DOHH2 (cell line): ENCODE data around the gene SLC25A42.

Experiments
- H3F3A ChIP-seq: fragments of 200-600 bp; sonication (generic), shearing (Covaris generic); 2 replicates; pipeline ENCODE4 v1.6.0; 2016; ENCODE audit warnings: antibody characterized with exemption, mild to moderate bottlenecking; ENCODE audit not compliant: control insufficient read depth, insufficient read depth
- H3K27ac ChIP-seq: fragments of 200-600 bp; sonication (generic); 2 replicates; pipeline ENCODE4 v1.5.1; 2014; ENCODE audit warnings: low read depth, mild to moderate bottlenecking, low read length, moderate library complexity
- H3K27me3 ChIP-seq: fragments of 200-600 bp; sonication (generic); 2 replicates; pipeline ENCODE4 v1.6.1; 2014; ENCODE audit warnings: mild to moderate bottlenecking, low read length, mixed read lengths; ENCODE audit not compliant: control insufficient read depth
- H3K36me3 ChIP-seq: fragments of 200-600 bp; sonication (generic); 2 replicates; pipeline ENCODE4 v1.6.1; 2014; ENCODE audit warnings: mild to moderate bottlenecking, low read length, moderate library complexity, mixed read lengths; ENCODE audit not compliant: control insufficient read depth
- H3K4me1 ChIP-seq: fragments of 200-600 bp; sonication (generic); 2 replicates; pipeline ENCODE4 v1.6.1; 2014; ENCODE audit warnings: mild to moderate bottlenecking, low read length, mixed read lengths; ENCODE audit not compliant: control insufficient read depth
- H3K4me2 ChIP-seq: fragments of 200-600 bp; sonication (generic); 2 replicates; pipeline ENCODE4 v1.6.0; 2014; ENCODE audit warnings: mild to moderate bottlenecking, low read length, moderate library complexity
- H3K4me3 ChIP-seq: fragments of 200-600 bp; sonication (generic); 2 replicates; pipeline ENCODE4 v1.5.1; 2014; ENCODE audit warnings: mild to moderate bottlenecking, low read length, mixed read lengths
- H3K79me2 ChIP-seq: fragments of 200-600 bp; sonication (generic); 2 replicates; pipeline ENCODE4 v1.6.1; 2014; ENCODE audit warnings: mild to moderate bottlenecking, low read length, mixed read lengths; ENCODE audit not compliant: control insufficient read depth
- H3K9me2 ChIP-seq: fragments of 200-600 bp; sonication (generic); replicated peaks from 2 replicates; pipeline ENCODE4 v1.6.1; 2014; ENCODE audit warnings: mild to moderate bottlenecking, low read length, mixed read lengths; ENCODE audit not compliant: control insufficient read depth
- H3K9me3 ChIP-seq: fragments of 200-600 bp; sonication (generic); 2 replicates; pipeline ENCODE4 v1.6.1; 2014; ENCODE audit warnings: antibody characterized with exemption, low read length, mixed read lengths; ENCODE audit not compliant: control insufficient read depth, insufficient read depth
- H4K20me1 ChIP-seq: fragments of 200-600 bp; sonication (generic); 2 replicates; pipeline ENCODE4 v1.6.0; 2014; ENCODE audit warnings: low read depth, mild to moderate bottlenecking, antibody characterized with exemption, low read length, moderate library complexity; ENCODE audit not compliant: control insufficient read depth, insufficient read depth
- CTCF ChIP-seq: fragments of 200-600 bp; sonication (generic); IDR thresholded peaks from one replicate; pipeline ENCODE4 v1.5.1; 2014; ENCODE audit warnings: antibody characterized with exemption, mild to moderate bottlenecking, low read depth, low read length; ENCODE audit not compliant: poor library complexity, severe bottlenecking
- EZH2phosphoT487 ChIP-seq: fragments of 200-600 bp; sonication (generic); IDR thresholded peaks from 2 replicates; pipeline ENCODE4 v1.6.1; 2017; ENCODE audit warnings: borderline replicate concordance, mild to moderate bottlenecking, antibody characterized with exemption, low read length, moderate library complexity, mixed read lengths

Gene SLC25A42

DNA sequence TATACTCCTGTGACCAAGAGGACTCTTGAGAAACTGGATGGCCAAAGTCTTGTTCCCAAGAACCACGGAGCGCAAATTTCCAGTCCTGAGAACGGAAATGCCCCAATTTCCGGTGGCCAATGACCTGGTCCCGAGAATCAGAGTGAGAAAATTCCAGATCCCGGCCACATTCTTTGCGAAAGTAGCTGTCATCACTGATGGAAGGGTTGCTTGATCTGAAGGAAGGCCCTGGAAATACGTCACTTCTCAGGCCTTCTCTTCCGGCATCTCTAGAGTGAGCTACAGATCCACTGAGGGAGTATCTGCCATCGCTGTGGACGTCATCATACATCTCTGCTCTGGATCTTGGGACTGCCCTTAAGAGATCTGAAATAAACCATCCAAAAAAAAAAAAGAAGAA, 37.9 kb upstream of the SLC25A42 start:
- Histone ChIP-seq H3K79me2 (peaks cover 98% of the 10 kb centered on the region), H3K4me3 (no peak overlapping the region), H3K27me3 (no peaks in the 10 kb centered on the region), H3K36me3 (peaks cover 92% of the 10 kb centered on the region), H3K27ac (no peak overlapping the region), H3F3A (no peaks in the 10 kb centered on the region), H3K9me2 (no peaks in the 10 kb centered on the region), H3K4me1 (peaks cover 3% of the 10 kb centered on the region; the same call in 1 of the 2 replicates), H4K20me1 (peaks cover 25% of the 10 kb centered on the region), H3K4me2 (no peak overlapping the region), H3K9me3 (no peaks in the 10 kb centered on the region)
- no peak for TF ChIP-seq CTCF
- no peak for TF ChIP-seq EZH2phosphoT487

DNA sequence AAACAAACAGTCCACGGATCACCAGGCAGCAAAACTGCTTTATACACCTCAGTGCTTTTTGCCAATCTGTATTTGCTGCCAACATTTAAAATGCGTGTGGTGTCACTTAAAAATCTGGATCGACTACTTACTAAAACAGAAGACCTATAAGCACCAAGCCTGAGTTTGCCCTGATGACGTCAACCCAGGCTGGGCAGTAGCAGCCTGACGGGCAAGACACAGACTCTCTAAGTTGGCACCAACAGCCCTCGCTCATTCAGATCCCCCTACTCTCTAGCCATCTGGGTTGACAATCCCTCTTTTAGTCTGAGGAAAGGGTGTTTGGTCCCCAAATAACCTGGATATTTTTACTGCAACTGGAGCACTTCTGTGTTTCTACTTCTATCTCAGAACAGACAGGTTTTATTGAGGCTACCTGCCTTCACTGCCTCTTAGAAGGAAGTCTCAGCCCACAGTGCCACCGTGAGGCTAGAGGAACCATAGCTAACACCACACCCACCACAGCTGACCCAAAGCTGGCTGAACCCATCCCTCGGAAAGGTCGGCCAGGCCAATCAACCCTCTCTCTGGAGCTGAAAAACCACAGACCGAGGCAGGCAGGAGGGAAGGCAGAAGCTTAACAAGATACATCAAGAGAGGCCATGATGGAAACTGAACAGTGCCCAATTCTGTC, 37.4 kb upstream of the SLC25A42 start:
- Histone ChIP-seq H3K4me3 (no peak overlapping the region), H3K4me2 (no peak overlapping the region), H3K9me3 (no peaks in the 10 kb centered on the region), H3K27me3 (no peaks in the 10 kb centered on the region), H3F3A (no peaks in the 10 kb centered on the region), H3K4me1 (peaks cover 4% of the 10 kb centered on the region; the same call in 1 of the 2 replicates), H3K79me2 (peaks cover 98% of the 10 kb centered on the region), H3K36me3 (peaks cover 93% of the 10 kb centered on the region), H3K27ac (no peak overlapping the region), H4K20me1 (peaks cover 28% of the 10 kb centered on the region), H3K9me2 (no peaks in the 10 kb centered on the region)
- TF ChIP-seq EZH2phosphoT487 (no peak), CTCF (no peak)

DNA sequence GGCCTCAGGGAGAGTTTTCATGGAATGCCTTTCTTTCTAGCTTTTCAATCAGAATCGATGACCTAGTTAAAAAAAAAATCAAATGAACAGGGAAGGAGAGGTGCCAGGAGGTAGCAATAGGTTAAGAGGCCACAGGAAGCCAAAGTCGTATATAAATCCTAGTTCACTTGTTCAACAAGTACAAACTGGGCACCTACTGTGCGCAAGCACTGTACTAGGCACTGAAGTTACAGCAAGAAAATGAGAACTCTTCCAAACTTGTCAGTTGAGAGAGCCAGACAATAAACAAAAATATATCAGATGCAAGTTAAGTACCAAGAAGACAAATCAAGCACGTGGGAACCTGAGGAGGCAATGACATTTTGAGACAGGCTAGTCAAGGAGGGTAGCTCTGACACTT, 36.6 kb upstream of the SLC25A42 start:
- Histone ChIP-seq H3K79me2 (peaks cover 98% of the 10 kb centered on the region), H3K36me3 (peaks cover 95% of the 10 kb centered on the region), H3F3A (no peaks in the 10 kb centered on the region)

More for the DNA sequence above, 36.6 kb upstream of the SLC25A42 start:
- no peaks in the 10 kb centered on the region for H3K9me3 ChIP-seq
- TF ChIP-seq EZH2phosphoT487 = no peak
- TF ChIP-seq CTCF = no peak
- peaks cover 11% of the 10 kb centered on the region for H3K4me1 ChIP-seq
- H3K4me3 ChIP-seq = no peak overlapping the region
- H3K9me2 ChIP-seq = no peaks in the 10 kb centered on the region
- no peak overlapping the region for H3K27ac ChIP-seq
- no peaks in the 10 kb centered on the region for H3K27me3 ChIP-seq
- H3K4me2 ChIP-seq = no peak overlapping the region
- H4K20me1 ChIP-seq = peaks cover 27% of the 10 kb centered on the region
